ENCODE measurements around the gene ITGB7. TPM values are rescaled to one million over a fixed set of nuclear protein-coding genes. Genes with fewer than 3 reads are reported as not detected.

The ITGB7 gene
- total RNA-seq, 1 donor from 2014 or later, result 0.37 TPM

GRCh38 chr12:53233671-53234121 is 26.6 kb upstream of the ITGB7 start:
- Mint-ChIP-seq H3K27ac (ENCODE audit: unreplicated experiment) (no peak overlapping the region), H3K36me3 (ENCODE audit: low read depth) (no peaks in the 10 kb centered on the region), H3K27me3 (ENCODE audit: low read depth) (no peaks in the 10 kb centered on the region), H3K4me1 (ENCODE audit: low read depth) (peaks cover 35% of the 10 kb centered on the region), H3K9me3 (ENCODE audit: low read depth) (no peaks in the 10 kb centered on the region), H3K4me3 (ENCODE audit: unreplicated experiment) (no peak overlapping the region)
- DNase-seq (ENCODE audit: low spot score), result no peak
- TF ChIP-seq, protein P1, sequence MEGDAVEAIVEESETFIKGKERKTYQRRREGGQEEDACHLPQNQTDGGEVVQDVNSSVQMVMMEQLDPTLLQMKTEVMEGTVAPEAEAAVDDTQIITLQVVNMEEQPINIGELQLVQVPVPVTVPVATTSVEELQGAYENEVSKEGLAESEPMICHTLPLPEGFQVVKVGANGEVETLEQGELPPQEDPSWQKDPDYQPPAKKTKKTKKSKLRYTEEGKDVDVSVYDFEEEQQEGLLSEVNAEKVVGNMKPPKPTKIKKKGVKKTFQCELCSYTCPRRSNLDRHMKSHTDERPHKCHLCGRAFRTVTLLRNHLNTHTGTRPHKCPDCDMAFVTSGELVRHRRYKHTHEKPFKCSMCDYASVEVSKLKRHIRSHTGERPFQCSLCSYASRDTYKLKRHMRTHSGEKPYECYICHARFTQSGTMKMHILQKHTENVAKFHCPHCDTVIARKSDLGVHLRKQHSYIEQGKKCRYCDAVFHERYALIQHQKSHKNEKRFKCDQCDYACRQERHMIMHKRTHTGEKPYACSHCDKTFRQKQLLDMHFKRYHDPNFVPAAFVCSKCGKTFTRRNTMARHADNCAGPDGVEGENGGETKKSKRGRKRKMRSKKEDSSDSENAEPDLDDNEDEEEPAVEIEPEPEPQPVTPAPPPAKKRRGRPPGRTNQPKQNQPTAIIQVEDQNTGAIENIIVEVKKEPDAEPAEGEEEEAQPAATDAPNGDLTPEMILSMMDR (IDR thresholded peaks at IDR 0.05), result no peak

- Mint-ChIP-seq H3K9me3 (ENCODE audit: low read depth) (no peaks in the 10 kb centered on the region), H3K36me3 (ENCODE audit: low read depth) (no peaks in the 10 kb centered on the region), H3K27ac (ENCODE audit: unreplicated experiment) (peak overlapping the region; percentile 63), H3K4me3 (ENCODE audit: unreplicated experiment) (peak overlapping the region; percentile 81), H3K27me3 (ENCODE audit: low read depth) (no peaks in the 10 kb centered on the region), H3K4me1 (ENCODE audit: low read depth) (peaks cover 35% of the 10 kb centered on the region)
- TF ChIP-seq, protein P1 (IDR thresholded peaks at IDR 0.05), result no peak
- DNase-seq (ENCODE audit: low spot score), result no peak
These were observed 25.8 kb upstream of the ITGB7 start for GRCh38 chr12:53232646-53233461.

DNA sequence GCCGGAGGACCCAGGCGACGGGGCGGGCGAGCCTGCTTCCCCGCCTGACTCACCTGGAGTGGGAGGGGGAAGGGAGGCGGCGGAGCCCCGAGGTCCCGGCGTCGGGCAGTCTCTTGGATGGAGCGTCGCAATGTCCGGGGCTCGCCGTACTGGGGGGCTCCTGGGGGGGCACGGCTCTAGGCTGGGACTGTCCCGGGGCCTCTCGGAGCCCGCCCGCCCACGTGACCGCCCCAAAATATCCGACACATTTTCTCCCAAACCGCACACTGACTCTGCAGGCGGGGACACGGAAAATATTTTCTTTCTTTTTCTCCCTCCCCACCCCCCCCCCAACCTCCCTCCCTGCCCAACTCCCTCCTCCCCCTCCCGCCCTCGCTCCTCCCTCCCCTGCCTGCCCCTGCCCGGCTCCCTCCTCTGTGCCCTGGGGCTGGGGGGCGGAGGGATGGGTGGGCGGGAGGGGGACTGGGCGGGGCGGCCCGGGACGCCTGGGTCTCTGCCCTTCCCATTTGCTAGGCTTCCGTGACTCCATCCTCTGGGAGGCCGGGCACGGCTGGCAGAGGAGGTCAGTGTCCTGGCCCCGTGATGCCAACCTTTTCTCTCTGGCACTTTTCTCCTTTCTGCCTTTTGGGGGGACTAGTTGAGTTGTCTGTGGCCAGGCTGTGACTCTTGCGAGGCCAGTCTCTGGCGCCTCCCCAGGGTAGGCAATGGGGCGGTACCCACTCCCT is 25.0 kb upstream of the ITGB7 start, which contains the start of gene RARG:
TSS of gene RARG (minus strand) at position 289 of the 725 bp plus-strand sequence. CDS start 4,664 bp downstream, outside the sequence.
- Mint-ChIP-seq H3K27ac (ENCODE audit: unreplicated experiment) (peak within 1 kb of the TSS; percentile 63), H3K36me3 (ENCODE audit: low read depth) (no peaks in the 10 kb centered on the region), H3K9me3 (ENCODE audit: low read depth) (no peaks in the 10 kb centered on the region), H3K27me3 (ENCODE audit: low read depth) (no peaks in the 10 kb centered on the region), H3K4me3 (ENCODE audit: unreplicated experiment) (peak within 1 kb of the TSS; percentile 81), H3K4me1 (ENCODE audit: low read depth) (peaks cover 35% of the 10 kb centered on the region)
- DNase-seq (ENCODE audit: low spot score), result no peak
- TF ChIP-seq, protein P1 (IDR thresholded peaks at IDR 0.05), result no peak

- Mint-ChIP-seq H3K36me3 (ENCODE audit: low read depth) (peaks cover 2% of the 10 kb centered on the region), H3K27me3 (ENCODE audit: low read depth) (no peaks in the 10 kb centered on the region), H3K9me3 (ENCODE audit: low read depth) (no peaks in the 10 kb centered on the region), H3K4me3 (ENCODE audit: unreplicated experiment) (peak overlapping the region; percentile 73), H3K4me1 (ENCODE audit: low read depth) (peaks cover 35% of the 10 kb centered on the region), H3K27ac (ENCODE audit: unreplicated experiment) (peak overlapping the region; percentile 61)
- TF ChIP-seq, protein P1 (IDR thresholded peaks at IDR 0.05), result peak; percentile 48
- DNase-seq (ENCODE audit: low spot score), result no peak
These were observed 24.5 kb upstream of the ITGB7 start for GRCh38 chr12:53231671-53231920.

- Mint-ChIP-seq H3K9me3 (ENCODE audit: low read depth) (no peaks in the 10 kb centered on the region), H3K4me1 (ENCODE audit: low read depth) (peaks cover 42% of the 10 kb centered on the region)
These were observed 23.2 kb upstream of the ITGB7 start for GRCh38 chr12:53230108-53230845.

More at GRCh38 chr12:53230108-53230845, 23.2 kb upstream of the ITGB7 start:
- H3K27me3 Mint-ChIP-seq (ENCODE audit: low read depth), result no peaks in the 10 kb centered on the region
- no peak for DNase-seq (ENCODE audit: low spot score)
- H3K36me3 Mint-ChIP-seq (ENCODE audit: low read depth), result peaks cover 2% of the 10 kb centered on the region
- TF ChIP-seq, protein P1 (IDR thresholded peaks at IDR 0.05), result no peak
- H3K4me3 Mint-ChIP-seq (ENCODE audit: unreplicated experiment), result no peak overlapping the region
- no peak overlapping the region for H3K27ac Mint-ChIP-seq (ENCODE audit: unreplicated experiment)

Data from chondrocyte (in vitro differentiated cells).